MG63 (cell line): ENCODE results near the gene ZFYVE26. TPM values are rescaled to one million over a fixed set of nuclear protein-coding genes. Genes with fewer than 3 reads are reported as not detected.
"Not testable (repeated sequence)": the region's sequence is repeated elsewhere in the genome, so short reads cannot be mapped to it uniquely, and the experiment has no call there.

Source experiments
- DNase-seq: peaks from one replicate; pipeline ENCODE4 v3.0.0-alpha.2; 2020
- H3K27me3 ChIP-seq: fragments of 250-450 bp; sonication (Bioruptor Pico); 2 replicates; pipeline ENCODE4 v1.5.1; 2020; ENCODE audit warnings: mild to moderate bottlenecking, moderate library complexity
- H3K36me3 ChIP-seq: fragments of 250-450 bp; sonication (Bioruptor Pico); 2 replicates; pipeline ENCODE4 v1.5.1; 2020; ENCODE audit warnings: mild to moderate bottlenecking, moderate library complexity
- H3K4me3 ChIP-seq: fragments of 250-450 bp; sonication (Bioruptor Pico); 2 replicates; pipeline ENCODE4 v1.5.1; 2020; ENCODE audit warnings: mild to moderate bottlenecking, moderate library complexity
- H3K9me3 ChIP-seq: fragments of 250-450 bp; sonication (Bioruptor Pico); 2 replicates; pipeline ENCODE4 v1.5.1; 2020; ENCODE audit warnings: mild to moderate bottlenecking, moderate library complexity
- total RNA-seq: library from RNA; depleted of rRNA; stranded (reverse); fragments of >200 nt; shearing (Covaris generic); gene quantifications from 2 replicates; pipeline ENCODE4 v1.2.3, GENCODE V29; 2014; ENCODE audit warnings: low replicate concordance

ZFYVE26 gene
- total RNA-seq, 1 experiment from 2014 or later, result 3.3 TPM

DNA sequence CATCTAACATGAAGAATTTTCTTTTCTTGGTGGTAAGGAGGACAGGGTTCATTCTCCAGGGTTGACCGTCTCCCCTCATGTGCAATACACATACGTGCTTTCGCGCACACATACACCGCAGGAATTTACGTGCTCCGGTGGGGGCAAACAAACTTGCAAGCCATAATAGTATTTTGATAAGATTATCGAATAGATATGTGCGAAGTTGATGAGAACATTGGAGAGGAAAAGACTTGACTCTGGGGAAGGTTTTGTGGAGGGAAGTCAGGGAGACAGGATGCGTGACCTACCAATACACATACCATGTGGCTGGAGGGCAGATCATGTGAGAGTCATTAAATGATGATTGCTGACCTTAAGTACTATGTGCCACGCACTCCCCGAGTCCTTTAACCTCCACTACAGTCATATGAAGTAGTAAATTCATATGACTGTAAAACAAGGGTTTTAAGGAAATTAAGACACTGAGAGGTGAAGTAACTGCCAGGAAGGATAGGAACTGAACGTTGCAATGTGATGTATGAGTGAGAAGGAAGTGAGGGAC is 4.1 kb upstream of the ZFYVE26 start:
- peak overlapping the region; percentile 67 for H3K4me3 ChIP-seq
- H3K36me3 ChIP-seq, result no peaks in the 10 kb centered on the region
- DNase-seq, result no peak
- no peaks in the 10 kb centered on the region for H3K9me3 ChIP-seq
- H3K27me3 ChIP-seq, result no peaks in the 10 kb centered on the region

DNA sequence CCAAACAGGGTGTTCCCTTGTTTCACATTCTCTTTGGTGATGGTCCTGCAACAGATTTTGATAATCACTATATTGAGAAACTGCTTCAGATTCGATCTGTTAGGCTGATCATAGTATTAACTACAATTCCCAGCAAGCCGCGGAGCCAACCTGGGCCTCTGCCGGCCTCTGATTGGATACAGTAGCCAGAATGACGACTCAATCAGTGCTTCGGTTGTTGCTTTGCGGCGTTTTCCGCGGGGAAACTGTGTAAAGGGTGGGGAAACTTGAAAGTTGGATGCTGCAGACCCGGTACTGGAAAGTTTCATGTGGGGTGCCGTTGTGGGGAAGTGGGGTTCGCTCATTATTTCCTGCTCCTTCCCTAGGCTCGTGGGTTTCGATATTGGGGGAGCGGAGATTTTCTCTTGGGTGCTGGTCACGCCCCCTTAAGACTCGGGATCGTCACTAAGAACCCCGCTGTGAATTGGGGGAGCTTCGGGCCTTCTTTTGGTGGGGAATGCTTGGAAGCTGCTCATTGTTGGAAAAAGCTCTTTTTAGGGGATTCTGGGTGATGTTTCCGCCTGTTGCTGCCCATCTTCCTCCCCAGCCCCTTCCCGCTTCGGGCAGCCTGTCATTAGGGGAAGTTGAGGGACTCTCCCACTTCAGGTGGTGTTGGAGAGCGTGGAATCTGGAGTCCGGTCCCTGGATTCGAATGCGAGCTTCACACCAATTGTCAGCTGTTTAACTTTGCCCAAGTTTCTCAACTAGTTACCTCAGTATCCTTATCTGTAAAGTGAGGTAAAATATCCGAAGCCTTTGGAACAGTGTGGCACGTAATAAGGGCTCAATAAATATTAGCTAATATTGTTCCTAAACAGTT is 3.4 kb upstream of the ZFYVE26 start, which contains the start of gene RAD51B:
Gene RAD51B, plus strand, starts transcription at position 217 of the 859 bp plus-strand sequence.
- DNase-seq, result peak; percentile 69
- no peaks in the 10 kb centered on the region for H3K27me3 ChIP-seq
- H3K36me3 ChIP-seq, result no peaks in the 10 kb centered on the region
- no peaks in the 10 kb centered on the region for H3K9me3 ChIP-seq
- H3K4me3 ChIP-seq, result peak within 1 kb of the TSS; percentile 67

DNA sequence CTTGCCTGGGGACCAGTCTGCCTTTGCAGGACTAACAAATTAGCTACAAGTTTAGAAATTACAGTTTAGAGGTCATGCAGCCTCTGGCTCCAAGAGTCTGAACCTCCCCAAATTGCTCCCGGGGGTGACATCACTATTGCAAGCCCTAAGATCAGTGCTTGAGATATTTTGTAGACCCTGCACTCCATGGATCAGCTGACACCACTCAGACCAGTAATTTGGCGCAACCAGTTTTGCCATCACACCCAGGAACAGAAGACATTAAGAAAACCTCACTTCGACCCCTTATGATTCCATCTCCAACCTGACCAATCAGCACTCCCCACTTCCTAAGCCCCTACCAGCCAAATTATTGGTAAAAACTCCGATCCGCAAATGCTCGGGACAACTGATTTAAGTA is 2.1 kb upstream of the ZFYVE26 start:
- not testable (repeated sequence) for H3K36me3 ChIP-seq, H3K27me3 ChIP-seq, H3K9me3 ChIP-seq, DNase-seq, H3K4me3 ChIP-seq

DNA sequence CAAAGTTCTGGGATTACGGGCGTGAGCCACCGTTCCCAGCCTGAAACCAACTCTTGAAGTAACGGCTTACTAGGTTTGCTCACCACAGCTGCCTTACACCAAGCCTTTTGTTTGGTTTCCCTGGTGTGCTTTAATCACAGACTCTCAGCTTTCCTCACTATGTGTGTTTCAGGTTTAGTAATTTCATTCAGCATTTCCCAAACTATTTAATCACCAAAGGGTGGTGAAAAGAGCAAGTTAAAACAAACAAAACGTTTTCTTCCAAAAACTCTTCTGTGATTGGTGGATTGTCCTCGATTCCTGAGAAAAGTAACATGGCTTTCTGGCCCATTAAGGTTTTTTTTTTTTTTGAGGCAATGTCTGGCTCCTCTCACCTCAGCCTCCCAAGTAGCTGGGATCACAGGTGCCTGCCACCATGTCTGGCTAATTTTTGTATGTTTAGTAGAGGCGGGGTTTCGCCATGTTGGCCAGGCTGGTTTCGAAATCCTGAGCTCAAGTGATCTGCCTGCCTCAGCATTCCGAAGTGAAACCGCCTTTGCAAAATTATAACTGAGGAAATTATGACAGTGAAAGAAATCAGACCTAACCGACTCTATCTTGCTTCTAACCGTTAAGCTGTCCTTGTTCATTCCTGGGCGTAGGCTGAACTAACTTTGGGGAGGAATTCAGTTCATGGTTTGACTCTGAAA is 1.5 kb upstream of the ZFYVE26 start:
- no peaks in the 10 kb centered on the region for H3K27me3 ChIP-seq
- no peak for DNase-seq
- no peak overlapping the region for H3K4me3 ChIP-seq
- 0 out of 2 replicates have a peak, but pooled peaks cover 2% of the 10 kb centered on the region for H3K36me3 ChIP-seq
- no peaks in the 10 kb centered on the region for H3K9me3 ChIP-seq

DNA sequence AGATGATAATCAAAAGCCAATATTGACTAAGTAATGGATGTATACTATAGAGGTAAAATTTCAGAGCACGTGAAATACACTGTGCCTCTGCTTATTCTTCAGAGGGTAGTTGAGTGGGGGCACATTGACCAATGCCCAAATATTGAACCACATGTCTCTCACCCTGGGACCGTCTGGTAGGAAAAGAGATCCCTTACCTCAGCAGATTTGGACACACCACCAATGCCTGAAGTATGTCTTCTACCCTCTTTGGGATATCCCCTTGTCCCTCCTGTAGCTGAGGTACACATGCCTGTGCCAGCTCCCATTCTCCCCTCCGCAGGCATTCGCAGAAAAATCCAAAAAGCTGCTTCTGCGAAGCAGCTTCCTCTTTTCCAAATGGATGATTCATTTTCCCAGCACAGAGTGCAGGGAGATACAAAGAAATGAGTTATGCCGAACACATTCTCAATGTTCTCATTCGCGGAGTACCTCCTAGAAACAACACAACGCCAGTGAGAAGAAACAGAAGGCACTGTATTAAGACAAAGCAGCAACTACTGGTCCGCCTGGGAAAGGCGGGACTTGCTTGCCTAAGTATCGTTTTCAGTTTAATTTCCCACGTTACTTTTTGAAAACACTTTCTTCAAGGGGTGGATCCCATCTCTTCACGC is 691 bp downstream of the ZFYVE26 start:
- peak overlapping the region; percentile 90 for H3K4me3 ChIP-seq
- no peaks in the 10 kb centered on the region for H3K9me3 ChIP-seq
- DNase-seq, result no peak
- no peaks in the 10 kb centered on the region for H3K27me3 ChIP-seq
- H3K36me3 ChIP-seq, result 0 out of 2 replicates have a peak, but pooled peaks cover 3% of the 10 kb centered on the region

DNA sequence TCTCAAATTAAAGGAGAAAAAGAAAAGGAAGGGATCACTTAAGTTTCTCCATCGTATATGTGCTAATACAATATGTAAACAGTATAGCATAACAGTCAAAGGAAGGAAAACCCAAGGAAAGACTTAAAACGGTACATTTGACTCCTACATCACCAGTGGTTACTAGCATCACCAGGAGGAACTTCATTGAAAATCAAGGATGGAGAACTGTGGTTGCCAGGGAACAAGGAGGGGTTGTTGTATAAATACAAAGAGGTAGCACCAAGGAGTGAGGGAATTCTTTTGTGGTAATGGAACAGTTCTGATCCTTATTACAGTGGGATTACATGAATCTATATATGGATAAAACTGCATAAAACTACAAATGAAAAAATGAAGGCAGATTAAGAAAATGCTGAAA is 1.6 kb downstream of the ZFYVE26 start:
- no peak for DNase-seq
- Histone ChIP-seq H3K9me3 (no peaks in the 10 kb centered on the region), H3K4me3 (no peak overlapping the region), H3K36me3 (0 out of 2 replicates have a peak, but pooled peaks cover 3% of the 10 kb centered on the region), H3K27me3 (no peaks in the 10 kb centered on the region)

DNA sequence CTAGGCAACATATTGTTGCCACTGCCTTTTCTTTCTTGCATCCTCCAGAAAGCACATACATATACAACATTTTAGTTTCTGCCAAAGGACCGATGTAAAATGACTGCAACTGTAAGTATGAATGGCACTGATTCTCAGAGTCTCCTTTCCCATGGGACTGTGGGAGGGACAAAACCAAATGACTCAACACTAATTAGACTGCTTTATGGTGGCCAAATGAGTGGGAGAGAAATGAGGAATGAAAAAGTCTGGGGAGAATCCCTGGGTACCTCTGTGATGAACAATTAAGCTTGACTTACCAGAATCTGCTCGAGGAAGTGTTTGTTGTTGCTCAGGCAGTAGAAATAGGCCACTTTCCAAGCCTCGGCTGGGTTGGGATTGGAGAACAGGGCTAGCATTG is 10.1 kb downstream of the ZFYVE26 start:
- Histone ChIP-seq H3K4me3 (no peak overlapping the region), H3K9me3 (no peaks in the 10 kb centered on the region), H3K36me3 (peaks cover 2% of the 10 kb centered on the region; the same call in 1 of the 2 replicates), H3K27me3 (no peaks in the 10 kb centered on the region)
- DNase-seq, result no peak

DNA sequence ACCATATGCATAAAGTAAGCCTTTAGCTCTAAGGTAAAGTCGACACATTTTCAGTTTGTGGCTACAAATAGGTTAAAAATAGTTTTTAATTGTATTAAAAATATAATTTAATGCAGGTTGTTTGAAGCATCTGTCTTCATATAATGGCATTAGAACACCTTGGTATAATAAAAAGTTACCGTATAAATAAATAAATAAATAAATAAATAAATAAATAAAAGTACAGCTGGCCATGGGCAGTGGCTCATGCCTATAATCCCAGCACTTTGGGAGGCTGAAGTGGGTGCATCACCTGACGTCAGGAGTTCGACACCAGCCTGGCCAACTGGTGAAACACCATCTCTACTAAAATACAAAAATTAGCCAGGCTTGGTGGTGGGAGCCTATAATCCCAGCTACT is 15.6 kb downstream of the ZFYVE26 start:
- no peaks in the 10 kb centered on the region for H3K36me3 ChIP-seq

DNA sequence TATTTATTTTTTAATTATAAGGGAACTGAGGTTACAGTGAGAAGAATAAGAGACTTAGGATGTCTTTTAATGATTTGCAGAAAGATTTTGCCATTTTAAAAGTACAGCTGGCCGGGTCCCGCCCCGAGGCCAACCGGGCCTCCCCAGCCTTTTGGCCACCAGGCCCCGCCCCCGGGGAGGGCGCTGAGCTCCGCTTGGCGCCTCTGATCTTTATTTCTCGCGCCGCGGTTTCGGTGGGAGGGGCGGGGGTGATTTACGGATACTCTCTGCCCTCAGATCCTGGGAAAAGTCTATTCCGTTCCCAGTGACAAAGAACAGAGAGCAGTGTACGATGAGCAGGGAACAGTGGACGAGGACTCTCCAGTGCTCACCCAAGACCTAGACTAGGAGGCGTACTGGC is 17.7 kb downstream of the ZFYVE26 start:
- Histone ChIP-seq H3K27me3 (no peaks in the 10 kb centered on the region), H3K9me3 (no peaks in the 10 kb centered on the region), H3K4me3 (no peak overlapping the region), H3K36me3 (no peaks in the 10 kb centered on the region)
- DNase-seq, result no peak

More for the DNA sequence above, 15.6 kb downstream of the ZFYVE26 start:
- no peaks in the 10 kb centered on the region for H3K9me3 ChIP-seq
- H3K4me3 ChIP-seq, result no peak overlapping the region
- no peak for DNase-seq
- H3K27me3 ChIP-seq, result no peaks in the 10 kb centered on the region

DNA sequence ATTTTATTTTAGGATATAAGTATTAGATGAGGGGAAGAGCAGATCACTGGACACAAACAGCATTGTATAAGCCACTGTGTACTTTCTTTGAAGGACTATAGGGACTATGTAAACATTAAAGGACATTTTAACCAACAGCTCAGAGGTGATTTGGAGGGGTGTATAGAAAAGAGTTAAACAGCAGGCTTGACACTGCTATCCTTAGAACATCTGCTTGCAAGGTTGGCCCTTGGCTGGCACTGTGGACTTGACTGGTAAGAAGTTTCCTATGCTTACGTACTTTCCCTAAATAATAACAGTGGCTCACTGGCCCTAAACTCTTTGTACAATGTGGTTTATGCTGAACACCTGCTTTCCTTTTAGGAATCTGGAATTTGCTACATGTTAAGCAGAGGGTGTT is 28.7 kb downstream of the ZFYVE26 start:
- DNase-seq, result no peak
- Histone ChIP-seq H3K9me3 (no peaks in the 10 kb centered on the region), H3K36me3 (no peaks in the 10 kb centered on the region; the same call in 1 of the 2 replicates), H3K27me3 (no peaks in the 10 kb centered on the region), H3K4me3 (no peak overlapping the region)

DNA sequence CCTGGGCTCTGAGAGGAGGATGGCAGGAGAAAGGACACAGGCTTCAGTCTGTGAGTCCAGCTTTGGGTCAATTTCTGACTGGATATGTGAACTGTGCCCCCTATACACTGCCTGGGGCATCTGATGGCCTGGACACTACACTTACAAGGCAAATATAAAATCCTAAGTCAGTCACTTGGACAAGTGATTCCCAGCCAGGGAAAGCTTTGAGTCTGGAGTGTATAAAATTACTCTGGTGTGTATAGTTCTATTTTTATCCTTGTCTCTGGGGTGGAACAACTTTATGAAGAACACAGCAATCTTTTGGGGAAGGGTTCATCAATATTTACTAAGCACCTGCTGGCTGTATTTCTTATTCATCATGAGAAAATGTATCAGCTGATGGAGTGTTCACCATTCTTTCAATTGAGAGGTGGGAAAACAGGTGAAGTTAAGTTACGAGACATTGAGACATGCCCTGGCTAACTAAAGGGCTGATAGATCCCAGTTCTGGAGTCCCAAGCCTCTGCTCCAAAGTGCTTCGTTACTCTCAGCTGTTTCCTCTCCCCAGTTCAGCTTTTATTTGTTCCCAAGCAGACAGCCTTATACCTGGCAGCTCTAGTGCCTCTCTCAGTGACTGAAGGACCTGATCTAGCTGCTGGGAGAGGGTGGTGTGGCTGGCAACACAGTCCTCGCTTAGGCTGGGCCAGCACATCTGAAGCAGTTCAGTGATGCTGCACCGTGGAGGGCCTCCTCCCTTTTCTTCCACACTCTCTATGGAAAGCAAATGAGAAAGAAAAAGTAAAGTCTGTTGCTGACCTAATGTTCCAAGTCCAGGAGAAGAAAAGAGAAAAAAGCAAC is 30.9 kb downstream of the ZFYVE26 start:
- Histone ChIP-seq H3K9me3 (no peaks in the 10 kb centered on the region), H3K36me3 (no peaks in the 10 kb centered on the region; the same call in 1 of the 2 replicates), H3K27me3 (no peaks in the 10 kb centered on the region), H3K4me3 (no peak overlapping the region)
- no peak for DNase-seq

DNA sequence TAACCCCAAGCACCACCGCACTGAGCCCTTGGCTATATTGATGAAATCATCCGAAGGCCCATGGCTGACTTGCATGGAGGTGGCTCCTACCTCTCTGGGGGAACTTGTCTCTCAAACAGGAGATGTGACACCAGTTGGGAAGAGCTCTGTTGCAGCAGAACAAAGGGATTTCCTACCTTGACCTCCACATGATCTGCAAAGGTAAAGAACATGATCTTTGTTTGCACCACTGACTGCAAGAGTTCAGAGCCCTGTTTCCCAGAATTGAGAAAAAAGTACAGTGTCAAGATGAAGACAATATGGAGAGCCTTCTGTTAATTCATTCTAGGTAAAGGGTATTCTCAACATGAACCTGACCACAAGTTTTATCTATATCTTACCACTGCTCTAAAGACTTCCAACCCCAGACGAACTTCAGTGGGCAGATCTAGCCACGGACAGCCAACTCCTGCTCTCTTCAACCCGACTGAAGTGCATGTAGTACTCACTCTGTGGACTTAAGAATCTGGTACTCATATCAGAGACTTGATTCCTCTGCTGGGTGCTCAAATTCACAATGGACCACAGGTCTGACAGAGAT is 32.1 kb downstream of the ZFYVE26 start:
- DNase-seq, result no peak
- Histone ChIP-seq H3K27me3 (no peaks in the 10 kb centered on the region), H3K36me3 (no peaks in the 10 kb centered on the region), H3K4me3 (no peak overlapping the region), H3K9me3 (no peaks in the 10 kb centered on the region)

DNA sequence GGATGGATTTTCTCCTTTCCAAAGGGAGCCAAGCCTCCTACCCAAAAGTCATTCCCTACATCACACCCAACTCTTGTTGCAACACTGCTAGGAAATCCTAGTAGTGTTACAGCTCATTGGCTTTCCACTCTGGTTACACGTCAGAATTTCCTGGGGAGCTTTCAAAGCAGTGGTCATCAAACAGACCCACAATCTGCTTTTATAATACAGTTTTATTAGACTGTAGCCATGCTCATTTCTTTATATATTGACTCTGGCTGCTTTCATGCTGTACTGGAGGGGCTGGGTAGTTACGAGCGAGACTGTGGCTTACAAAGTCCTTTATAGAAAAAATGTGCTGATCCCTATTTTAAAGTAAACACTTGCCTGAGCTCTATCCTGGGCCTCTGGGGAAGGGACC is 34.3 kb downstream of the ZFYVE26 start:
- Histone ChIP-seq H3K9me3 (no peaks in the 10 kb centered on the region), H3K27me3 (no peaks in the 10 kb centered on the region), H3K36me3 (no peaks in the 10 kb centered on the region), H3K4me3 (no peak overlapping the region)
- DNase-seq, result no peak

DNA sequence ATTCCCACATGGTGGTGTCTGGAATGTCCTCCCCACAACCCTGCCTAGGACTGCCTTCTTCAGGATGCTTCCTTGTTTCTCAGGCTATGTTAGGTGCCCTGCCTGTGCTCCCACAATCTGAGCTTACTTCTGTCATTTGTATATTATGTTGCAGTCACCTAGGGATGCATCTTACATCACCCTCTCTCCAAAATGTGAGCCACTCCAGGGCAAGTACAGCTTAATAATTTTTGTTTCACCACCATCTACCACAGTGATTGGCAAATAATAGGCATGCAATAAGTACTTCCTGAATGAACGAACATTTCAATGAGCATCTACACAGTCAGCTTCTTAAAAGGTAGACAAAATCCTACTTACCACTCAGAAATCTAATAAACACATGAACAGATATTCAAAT is 37.6 kb downstream of the ZFYVE26 start:
- Histone ChIP-seq H3K27me3 (no peaks in the 10 kb centered on the region), H3K9me3 (no peaks in the 10 kb centered on the region), H3K36me3 (no peaks in the 10 kb centered on the region), H3K4me3 (no peak overlapping the region)
- DNase-seq, result no peak

DNA sequence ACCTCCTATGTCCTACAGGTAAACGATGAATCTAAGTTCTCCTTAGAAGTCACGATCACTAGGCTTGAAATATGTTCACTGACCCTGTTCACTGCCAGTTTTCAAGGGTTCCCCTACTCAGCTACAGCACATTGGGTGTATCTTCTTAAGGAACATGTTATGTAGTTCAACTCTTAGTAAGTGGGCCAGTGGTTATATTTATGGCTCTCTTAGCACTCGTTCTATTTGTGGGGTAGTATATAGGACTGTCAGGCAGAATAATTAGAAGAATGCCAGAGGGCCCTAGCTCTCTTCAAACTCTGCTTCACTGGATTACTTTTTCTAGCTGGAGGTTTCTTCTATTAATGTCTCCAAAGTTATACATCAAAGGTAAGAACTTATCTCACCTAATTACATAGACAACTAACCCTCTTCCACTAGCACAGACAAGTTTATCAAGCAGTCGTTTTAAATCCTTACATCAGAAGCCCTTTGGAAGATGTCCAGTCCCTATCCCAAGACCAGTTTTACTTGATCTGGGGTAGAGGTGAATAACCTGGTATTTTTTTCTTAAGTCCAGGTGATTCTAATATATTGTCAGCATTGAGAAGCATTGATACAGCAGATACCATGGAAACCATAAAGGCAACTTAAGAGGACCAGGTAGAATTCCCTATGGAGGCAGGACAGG is 39.6 kb downstream of the ZFYVE26 start:
- DNase-seq, result no peak
- Histone ChIP-seq H3K9me3 (no peaks in the 10 kb centered on the region), H3K36me3 (no peaks in the 10 kb centered on the region), H3K4me3 (no peak overlapping the region), H3K27me3 (no peaks in the 10 kb centered on the region)
